ENCODE data around the gene C19orf25.
"Not testable (repeated sequence)": the region's sequence is repeated elsewhere in the genome, so short reads cannot be mapped to it uniquely, and the experiment has no call there.

C19orf25 gene

DNA sequence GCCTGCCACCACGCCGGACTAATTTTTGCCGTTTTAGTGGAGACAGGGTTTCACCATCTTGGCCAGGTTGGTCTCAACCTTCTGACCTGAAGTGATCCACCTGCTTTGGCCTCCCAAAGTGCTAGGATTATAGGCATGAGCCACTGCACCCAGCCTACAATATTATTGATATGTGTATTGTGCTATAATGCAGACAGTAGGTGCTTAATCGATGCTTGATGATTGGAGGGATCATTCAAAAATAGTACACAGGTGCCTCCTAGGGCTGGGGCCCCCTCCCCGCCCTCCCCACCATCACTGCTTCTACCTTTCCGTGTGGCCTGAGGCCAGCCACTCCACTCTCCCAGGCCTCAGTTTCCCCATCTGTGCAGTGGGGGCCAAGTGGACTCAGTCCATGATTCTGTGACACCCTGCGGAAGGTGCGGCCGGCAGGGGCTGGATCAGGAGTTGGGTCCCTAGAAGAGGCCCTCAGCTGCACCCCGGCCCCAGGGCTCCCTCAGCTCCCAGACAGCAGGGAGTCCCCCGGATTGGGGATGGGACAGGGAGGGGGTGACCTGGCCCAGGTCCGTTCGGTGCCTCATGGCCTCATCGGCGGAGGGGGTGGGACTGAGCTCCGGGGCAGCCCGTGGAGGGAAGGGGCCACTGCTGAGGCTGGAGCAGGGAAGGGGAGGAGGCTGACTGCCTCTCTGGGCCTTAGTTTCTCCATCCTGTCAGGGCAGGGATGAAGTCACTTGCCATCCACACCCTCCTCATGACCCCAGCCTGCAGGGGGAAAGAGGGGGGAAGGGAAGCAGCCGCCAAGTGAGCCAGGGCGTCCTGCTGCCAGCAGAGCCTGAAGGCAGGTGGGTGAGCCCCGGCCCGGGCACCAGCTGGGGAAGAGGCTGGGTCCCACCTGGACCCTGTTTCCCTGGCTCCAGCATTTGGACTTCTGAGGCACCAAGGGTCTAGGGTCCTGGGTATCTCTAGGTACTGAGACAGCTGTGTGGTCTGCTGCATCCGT, 32.6 kb upstream of the C19orf25 start:
- no peak for DNase-seq

DNA sequence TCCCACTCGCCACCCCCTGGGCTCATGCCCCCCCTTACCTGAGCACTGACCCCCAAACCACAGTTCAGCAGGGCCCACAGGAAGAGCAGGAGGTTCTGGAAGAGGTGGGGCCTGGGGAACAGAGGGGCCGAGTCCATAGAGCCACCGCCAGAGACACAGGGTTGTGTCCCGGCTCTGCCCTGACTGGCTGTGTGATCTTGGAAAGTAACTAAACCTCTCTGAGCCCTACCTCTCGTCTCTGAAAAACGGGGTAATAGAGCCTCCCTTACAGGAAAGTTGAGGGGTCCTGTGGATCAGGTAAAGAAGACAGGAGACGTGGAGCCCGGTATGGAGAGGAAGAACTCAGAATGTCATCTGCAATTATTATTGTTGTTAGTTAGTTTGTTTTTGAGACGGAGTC, 31.8 kb upstream of the C19orf25 start:
- DNase-seq: no peak

DNA sequence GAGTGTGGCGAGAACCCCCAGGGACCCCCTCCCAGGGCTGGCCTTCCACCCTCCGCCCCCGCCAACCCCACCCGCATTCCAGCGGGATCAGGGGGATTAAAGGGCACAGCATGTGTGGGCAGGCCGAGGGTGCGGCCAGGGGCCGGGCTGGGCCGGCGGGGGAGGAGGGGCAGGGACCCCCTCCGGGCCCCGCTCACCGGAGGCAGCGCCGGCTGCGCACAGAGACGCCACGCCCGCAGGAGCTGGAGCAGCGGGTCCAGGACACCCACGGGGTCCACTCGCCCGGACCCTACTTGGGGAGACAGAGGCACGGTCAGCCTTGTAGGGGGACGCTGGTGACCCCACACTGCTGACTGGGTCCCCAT, 31.4 kb upstream of the C19orf25 start:
- DNase-seq: no peak

GRCh38 chr19:1509602-1510441, 30.8 kb upstream of the C19orf25 start:
- no peak for DNase-seq

DNA sequence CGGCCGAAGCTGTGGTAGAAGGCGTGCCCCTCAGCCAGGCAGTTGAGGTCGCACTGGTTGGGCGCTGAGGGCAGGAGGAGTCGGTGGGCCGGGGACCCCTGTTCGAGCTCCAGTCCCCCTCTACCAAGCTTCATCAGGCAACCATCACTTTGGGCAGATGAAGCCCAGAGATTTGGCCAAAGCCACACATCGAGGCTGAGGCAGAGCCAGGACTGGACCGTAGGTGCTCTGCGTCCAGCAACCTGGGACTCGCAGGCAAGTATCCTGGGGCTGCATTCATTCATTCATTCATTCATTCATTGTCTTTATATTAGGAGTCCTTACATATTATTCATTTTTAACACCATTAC, 29.5 kb upstream of the C19orf25 start:
- DNase-seq: no peak

DNA sequence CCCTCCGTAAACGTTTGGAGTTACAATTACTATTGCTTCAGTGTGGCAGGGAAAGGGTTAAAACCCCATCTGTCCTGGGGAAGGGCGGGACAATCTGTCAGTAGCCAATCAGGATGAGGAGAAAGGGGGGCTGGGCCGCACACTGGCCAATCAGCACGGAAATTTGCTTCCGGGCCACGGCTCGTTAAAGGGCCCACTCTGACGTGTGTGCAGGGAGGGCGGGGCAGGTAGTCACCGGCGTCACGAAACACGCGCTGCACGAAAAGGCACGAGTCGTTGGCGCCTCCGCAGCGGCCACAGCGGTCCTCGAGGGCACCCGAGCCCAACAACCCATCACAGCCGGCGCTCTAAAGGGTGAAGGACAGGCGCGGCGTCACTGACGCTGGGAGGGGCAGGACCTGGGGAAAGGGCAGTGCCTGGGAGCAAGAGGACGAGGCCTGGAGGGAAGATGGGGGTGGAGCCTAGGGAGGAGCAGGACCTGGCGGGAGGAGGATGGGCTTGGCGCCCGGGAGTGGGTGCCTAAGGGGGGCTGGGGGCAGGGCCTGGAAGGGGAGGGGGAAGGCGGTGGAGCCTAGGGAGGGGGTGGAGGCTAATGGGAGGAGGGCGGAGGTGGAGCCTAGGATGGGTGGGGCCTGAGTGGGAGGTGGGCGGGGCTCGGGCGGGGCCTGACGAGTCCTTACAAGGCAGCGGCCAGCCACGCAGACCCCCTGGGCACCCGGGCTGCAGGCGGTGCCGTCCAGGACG, 28.9 kb upstream of the C19orf25 start:
- peak; percentile 89 for DNase-seq

DNA sequence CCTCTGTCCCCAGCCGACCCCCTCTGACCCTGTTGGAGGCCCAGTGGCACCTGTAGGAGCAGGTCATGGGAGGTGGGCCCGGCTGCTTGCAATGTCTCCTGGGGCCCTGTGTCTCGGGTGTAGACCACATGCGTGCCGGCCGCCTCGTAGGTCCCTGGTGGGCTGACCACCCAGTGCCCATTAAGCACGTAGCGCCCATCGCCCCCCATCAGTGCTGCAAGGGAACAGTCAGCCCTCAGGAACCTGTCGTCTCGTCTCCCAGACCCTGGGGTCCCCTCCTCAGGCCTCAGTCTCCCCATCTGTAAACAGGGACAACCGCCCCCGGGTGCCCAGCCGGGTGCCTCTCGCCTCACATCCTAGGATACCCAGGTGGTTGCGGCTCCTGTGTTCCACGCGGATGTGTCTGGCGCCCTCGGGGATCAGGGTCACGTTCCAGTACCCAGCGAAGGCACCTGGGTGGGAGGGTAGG, 28.2 kb upstream of the C19orf25 start:
- DNase-seq: no peak

DNA sequence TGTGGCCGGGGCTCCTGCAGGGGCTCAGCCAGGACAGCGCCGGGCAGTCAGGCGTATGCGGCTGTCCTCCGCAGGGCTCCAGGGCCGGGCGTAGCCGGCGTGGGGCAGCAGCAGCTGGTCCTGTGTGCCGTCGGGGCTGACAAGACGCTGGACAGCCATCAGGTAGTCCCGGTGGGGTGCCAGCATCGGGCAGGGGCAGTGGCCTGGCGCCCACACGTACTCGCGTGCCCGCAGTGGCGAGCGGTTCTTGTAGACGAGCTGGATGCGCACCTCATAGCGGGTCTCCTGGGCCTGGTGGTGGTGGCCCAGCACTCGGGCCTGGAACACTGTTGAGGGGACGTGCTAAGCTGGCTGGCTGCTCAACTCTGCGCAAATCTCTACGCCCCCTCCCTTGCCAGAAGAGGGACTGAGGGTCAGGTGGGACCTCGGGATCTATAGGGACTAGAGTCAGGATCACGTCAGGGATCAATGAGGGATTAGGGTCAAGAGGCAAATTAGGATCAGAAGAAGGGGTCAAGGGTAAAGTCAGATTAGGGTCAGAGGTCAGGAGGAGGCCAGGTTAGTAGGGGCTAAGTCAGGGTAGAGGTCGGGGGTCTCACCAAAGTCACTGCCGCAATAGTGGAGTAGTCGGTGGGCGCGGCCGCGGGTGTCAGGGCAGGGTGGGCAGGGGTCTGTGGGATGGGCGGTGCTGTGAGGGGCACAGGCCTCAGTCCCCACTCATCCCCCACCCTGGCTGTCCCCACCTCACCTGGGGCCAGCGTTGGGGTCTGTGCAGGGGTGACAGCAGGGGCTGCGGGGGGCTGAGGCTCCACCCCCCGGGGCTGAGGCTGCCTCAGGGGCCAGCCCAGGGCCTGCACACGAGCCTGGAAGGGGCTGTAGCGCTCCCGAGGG, 27.2 kb upstream of the C19orf25 start:
- DNase-seq: no peak

DNA sequence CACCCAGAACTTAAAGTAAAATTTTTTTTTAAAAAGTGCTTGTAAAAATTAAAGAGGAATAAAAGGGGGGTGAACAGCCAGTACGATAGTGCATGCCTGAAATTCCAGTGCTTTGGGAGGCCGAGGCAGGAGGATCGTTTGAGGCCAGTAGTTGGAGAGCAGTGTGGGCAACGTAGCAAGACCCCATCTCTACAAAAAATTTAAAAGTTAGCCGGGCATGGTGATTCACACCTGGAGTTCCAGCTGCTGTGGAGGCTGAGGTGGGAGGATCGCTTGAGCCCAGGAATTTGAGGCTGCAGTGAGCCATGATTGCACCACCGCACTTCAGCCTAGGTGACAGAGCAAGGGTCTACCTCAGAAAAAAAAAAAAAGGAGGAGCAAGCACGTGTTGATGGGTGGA, 26.0 kb upstream of the C19orf25 start:
- DNase-seq: no peak

- DNase-seq: no peak
Observed at GRCh38 chr19:1503925-1504773, 25.1 kb upstream of the C19orf25 start.

DNA sequence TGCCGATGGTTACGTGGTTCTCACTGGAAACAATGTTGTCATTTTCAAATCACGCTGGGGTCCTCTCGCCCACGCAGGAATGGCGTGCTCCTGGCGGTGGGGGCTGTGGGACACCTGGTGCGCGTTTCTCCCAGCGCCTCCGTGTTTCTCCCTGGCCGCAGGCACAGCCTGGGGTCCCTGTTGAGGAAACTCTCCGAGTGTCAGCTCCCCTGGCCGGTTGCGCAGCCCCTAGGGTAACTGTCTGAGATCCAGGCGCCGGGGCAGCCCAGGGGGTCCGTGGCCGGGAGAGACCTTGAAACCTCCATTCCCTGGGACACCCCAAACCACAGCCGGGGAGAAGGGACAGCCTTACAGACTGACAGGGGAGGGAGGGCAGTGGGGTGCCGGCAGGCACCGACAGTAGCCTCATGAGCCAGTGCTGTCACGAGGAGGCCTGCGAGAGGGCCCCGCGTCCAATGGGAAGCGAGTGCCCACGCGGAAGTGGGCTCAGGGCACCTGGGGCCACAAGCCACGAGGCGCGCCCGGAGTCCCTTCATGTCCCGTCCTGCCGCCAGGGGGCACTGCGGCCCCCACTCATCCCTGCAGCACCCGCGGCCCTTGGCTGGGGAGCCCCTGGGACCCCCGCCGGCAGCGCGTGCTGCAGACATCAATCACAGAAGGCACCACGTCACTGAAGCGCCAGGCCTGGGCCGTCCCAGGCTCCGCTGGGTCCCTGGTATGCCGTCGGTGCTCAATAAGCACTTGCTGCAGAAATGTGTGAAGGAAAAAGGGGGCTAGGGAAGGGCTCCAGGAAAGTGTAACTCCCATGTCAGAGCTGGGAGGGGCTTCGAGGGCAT, 24.3 kb upstream of the C19orf25 start:
- DNase-seq: peak; percentile 66

GRCh38 chr19:1502433-1503088, 23.5 kb upstream of the C19orf25 start:
- DNase-seq: no peak

- no peak for DNase-seq
Observed at GRCh38 chr19:1501200-1501595, 22.2 kb upstream of the C19orf25 start.

- not testable (repeated sequence) for DNase-seq
Observed at GRCh38 chr19:1499231-1499630, 20.2 kb upstream of the C19orf25 start.

DNA sequence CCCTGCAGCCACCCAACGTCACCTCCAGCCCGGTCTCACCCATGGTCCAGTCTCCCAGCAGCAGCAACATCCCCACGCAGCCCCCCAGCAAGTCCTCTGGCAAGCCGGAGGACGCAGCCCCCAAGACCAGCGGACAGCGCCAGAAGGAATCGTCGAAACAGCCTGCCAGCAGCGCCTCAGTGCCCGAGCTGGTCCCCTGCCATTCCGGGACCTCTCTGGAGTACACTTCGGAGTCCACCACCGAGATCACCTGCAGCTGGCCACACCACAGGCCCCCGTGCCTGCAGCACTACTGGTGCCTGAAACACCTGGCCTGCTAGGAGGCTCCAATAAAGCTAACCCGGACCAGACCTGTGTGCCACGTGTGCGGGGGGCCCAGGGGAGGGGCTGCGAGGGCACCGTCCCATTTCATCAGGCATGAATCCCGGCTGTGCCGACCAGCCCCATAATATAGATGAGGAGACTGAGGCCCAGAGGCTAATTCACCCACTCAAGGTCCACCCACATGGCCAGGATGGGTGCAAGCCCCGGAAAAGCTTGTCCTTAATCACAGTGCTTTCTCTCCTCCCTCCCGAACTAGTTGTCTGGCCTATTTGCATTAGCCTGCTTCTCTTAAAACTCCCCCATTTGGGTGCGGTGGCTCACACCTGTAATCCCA, 18.7 kb upstream of the C19orf25 start:
- DNase-seq: no peak

DNA sequence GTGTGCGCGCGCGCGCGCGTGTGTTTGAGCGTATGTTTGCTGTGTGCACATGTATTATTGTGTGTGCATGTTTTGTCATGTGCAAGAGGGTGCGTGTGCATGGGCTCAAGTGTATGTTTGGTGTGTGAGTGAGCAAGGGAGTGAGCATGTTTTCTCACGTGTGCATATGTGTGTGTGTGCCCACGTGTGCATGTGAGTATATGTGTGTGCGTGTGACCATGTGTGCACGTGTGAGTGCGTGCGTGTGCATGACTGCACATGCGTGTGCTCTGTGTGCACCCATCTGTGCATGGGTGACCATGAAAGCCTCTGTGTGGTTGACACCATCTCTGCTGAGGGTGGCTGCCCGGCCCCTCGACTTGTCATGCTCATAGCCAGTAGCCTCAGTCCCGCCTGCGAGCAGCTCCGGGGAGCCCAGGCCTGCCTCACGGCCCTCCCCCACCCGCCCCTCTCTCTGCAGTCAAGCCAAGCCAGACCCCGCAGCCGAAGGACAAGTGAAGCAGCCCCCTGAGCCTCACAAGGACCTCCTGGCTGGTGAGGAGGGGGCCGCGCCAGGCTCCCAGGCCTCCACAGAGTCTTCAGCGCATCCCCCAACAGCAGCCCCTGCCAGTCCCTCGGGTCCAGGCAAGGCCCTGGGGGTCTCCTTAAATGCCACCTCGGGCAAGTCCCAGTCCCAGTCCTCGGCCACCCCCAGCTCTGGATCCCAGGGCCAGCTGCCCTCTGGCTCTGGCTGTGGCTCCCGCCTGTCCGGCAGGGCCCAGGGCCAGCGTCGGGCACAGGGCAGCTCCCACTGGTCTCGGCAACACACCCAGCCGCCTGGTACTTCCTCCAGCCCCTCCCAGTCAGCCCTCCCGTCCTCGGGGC, 17.9 kb upstream of the C19orf25 start:
- no peak for DNase-seq

DNA sequence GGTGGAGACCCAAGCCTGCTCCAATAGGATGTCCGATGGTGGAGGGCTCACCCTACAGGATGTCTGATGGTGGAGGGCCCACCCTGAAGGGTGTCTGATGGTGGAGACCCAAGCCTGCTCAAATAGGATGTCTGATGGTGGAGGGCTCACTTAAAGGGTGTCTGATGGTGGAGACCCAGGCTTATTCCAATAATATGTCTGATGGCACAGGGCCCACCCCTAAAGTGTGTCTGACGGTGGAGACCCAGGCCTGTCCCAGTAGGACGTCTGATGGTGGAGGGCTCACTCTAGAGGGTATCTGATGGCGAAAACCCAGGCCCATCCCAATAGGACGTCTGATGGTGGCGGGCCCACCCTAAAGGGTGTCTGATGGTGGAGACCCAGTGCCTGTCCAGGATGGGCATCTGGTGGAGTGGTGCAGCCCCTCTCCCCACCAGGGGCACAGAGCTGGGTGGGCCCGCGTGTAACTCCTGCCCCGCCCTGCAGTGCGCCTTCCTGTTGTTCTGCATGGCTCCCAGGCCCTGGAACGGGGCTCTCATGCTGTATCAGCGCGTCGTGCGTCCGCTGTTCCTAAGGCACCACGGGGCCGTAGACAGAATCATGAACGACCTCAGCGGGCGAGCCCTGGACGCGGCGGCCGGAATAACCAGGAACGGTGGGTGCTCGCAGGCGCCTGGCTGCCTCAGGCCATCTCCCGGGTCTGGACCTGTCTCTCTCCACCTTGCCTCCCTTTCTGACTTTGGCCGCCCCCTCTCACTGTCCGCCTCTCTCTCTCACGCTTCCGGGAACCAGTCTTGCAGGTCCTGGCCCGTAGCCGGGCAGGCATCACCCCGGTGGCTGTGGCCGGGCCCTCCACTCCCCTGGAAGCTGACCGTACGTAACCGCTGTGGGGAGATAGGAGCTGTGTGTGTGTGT, 17.0 kb upstream of the C19orf25 start:
- DNase-seq: no peak
